Stimulated activated effector memory CD8-positive, alpha-beta T cell treated with anti-CD3 and anti-CD28 coated beads, Interleukin-12 subunit alpha, Interleukin-12 subunit beta, amount 100 ng/mL, for 72 hours (primary cell): ENCODE data around the gene CD200.
"Not testable (repeated sequence)": the region's sequence is repeated elsewhere in the genome, so short reads cannot be mapped to it uniquely, and the experiment has no call there.

ENCODE experiments used
- ATAC-seq: fragments of 150-1000 bp; cut with Tn5 transposase; 2 replicates; pipeline ENCODE4 v1.10.0; 2021
- DNase-seq, 2 donors: peaks; one replicate each; pipeline ENCODE4 v3.0.0; 2021 to 2022; ENCODE audit warnings: low spot score in 2 of 2
- H3K27ac Mint-ChIP-seq: one replicate; pipeline ENCODE4 v1.8.0; 2022; ENCODE audit warnings: mild to moderate bottlenecking, mixed read lengths
- H3K36me3 Mint-ChIP-seq: one replicate; pipeline ENCODE4 v1.8.0; 2022; ENCODE audit warnings: mild to moderate bottlenecking, mixed read lengths
- H3K4me1 Mint-ChIP-seq: one replicate; pipeline ENCODE4 v1.8.0; 2022; ENCODE audit warnings: mixed read lengths
- H3K4me3 Mint-ChIP-seq: one replicate; pipeline ENCODE4 v1.8.0; 2022; ENCODE audit warnings: mild to moderate bottlenecking, mixed read lengths
- H3K9me3 Mint-ChIP-seq: one replicate; pipeline ENCODE4 v1.8.0; 2022; ENCODE audit warnings: mixed read lengths

Gene CD200

DNA sequence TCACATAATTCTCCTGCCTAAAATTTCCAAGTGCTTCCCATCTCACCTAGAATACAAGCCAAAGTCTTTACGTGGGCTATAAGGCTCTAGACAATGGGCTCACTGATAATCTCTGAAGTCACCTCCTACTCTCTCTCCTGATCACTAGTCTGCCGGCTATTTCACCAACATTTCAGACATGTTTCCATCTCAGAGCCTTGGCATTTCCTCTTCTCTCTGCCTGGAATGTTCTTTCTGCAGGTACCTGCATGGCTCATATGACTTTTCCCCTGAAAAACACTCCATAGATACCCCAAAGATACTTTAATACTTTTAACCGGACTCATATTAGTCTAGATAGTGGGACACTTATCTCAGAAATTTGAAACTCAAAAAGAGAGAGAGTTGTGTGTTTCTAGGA is 32.7 kb downstream of the CD200 start:
- Mint-ChIP-seq H3K4me1 (peaks cover 11% of the 10 kb centered on the region), H3K4me3 (no peak overlapping the region), H3K9me3 (no peaks in the 10 kb centered on the region), H3K36me3 (no peaks in the 10 kb centered on the region), H3K27ac (no peak overlapping the region)
- ATAC-seq (no peak), DNase-seq (no peak)

- no peak overlapping the region for H3K27ac Mint-ChIP-seq
- ATAC-seq, result no peak
- DNase-seq, result no peak
- H3K4me1 Mint-ChIP-seq, result peaks cover 11% of the 10 kb centered on the region
- no peak overlapping the region for H3K4me3 Mint-ChIP-seq
- no peaks in the 10 kb centered on the region for H3K9me3 Mint-ChIP-seq
- H3K36me3 Mint-ChIP-seq, result no peaks in the 10 kb centered on the region
Observed at GRCh38 chr3:112366522-112366921, 33.6 kb downstream of the CD200 start.

- DNase-seq (no peak), ATAC-seq (no peak)
- no peak overlapping the region for H3K27ac Mint-ChIP-seq
- H3K9me3 Mint-ChIP-seq, result no peaks in the 10 kb centered on the region
- H3K4me3 Mint-ChIP-seq, result no peak overlapping the region
- H3K36me3 Mint-ChIP-seq, result no peaks in the 10 kb centered on the region
- H3K4me1 Mint-ChIP-seq, result no peaks in the 10 kb centered on the region
Observed at GRCh38 chr3:112371569-112371968, 38.6 kb downstream of the CD200 start.

- Mint-ChIP-seq H3K36me3 (no peaks in the 10 kb centered on the region), H3K4me1 (no peaks in the 10 kb centered on the region), H3K27ac (no peak overlapping the region), H3K9me3 (no peaks in the 10 kb centered on the region), H3K4me3 (no peak overlapping the region)
- DNase-seq, result no peak
- no peak for ATAC-seq
Observed at GRCh38 chr3:112372396-112372795, 39.4 kb downstream of the CD200 start.

DNA sequence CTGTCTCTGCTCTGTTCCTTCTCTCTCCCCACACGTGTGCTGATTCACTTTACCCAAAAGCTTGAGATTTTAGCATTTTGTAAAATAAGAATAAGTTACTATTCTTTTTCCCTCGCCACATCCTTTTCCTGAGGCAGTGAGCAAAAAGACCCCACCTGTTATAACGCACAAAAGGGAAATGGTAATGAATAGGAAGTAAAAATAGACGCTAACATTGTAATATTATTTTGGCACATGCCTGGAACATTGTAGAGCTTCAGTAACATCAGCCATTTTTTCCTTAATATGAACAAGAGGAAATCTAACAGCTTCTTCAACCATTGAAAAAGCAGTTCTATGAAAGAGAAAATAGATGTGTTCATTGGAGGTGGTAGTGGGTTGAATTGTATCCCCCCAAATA is 40.5 kb downstream of the CD200 start:
- no peak overlapping the region for H3K4me3 Mint-ChIP-seq
- H3K27ac Mint-ChIP-seq, result no peak overlapping the region
- no peaks in the 10 kb centered on the region for H3K36me3 Mint-ChIP-seq

DNA sequence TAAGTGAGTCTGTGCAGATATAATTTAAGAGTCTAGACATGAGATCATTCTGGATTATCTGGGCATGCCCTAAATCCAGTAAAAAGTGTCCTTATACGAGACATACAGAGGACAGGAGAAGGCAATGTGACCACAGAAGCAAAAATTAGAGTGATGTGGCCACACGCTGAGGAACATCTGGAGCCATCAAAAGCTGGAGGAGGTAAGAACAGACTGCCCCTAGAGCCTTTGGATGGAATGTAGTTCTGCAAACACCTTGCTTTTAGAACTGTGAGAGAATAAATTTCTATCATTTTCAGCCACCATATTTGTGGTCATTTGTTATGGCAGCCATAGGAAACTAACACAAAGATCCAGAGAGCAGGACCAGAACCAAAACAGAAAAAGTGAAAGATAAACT is 41.0 kb downstream of the CD200 start:
- Mint-ChIP-seq H3K27ac (no peak overlapping the region), H3K9me3 (no peaks in the 10 kb centered on the region), H3K4me3 (no peak overlapping the region), H3K36me3 (no peaks in the 10 kb centered on the region), H3K4me1 (no peaks in the 10 kb centered on the region)
- ATAC-seq (no peak), DNase-seq (no peak)

More for the DNA sequence above, 40.5 kb downstream of the CD200 start:
- ATAC-seq, result no peak
- no peaks in the 10 kb centered on the region for H3K9me3 Mint-ChIP-seq
- H3K4me1 Mint-ChIP-seq, result no peaks in the 10 kb centered on the region
- DNase-seq, result no peak

DNA sequence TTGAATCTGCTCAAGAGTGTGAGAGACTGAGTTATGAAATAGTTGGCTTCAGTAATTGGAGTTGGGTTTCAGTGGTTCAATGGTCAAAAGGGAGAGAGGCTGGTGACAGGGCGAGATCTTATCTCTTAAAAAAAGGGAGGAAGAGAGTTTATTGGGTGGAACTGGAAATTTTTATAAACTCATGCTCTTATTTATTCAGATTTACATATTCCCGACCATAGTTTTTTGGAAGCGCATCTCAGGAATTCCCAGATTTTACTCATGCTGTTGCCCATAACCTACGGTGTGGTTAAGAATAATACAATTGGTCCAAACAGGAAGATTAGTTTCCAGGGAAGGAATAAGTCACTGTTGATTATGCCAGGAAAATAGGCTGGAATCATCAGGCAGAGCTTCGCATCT is 41.4 kb downstream of the CD200 start:
- no peaks in the 10 kb centered on the region for H3K36me3 Mint-ChIP-seq

GRCh38 chr3:112375117-112375516 is 42.2 kb downstream of the CD200 start:
- Mint-ChIP-seq H3K36me3 (no peaks in the 10 kb centered on the region), H3K9me3 (no peaks in the 10 kb centered on the region), H3K4me1 (no peaks in the 10 kb centered on the region), H3K27ac (no peak overlapping the region), H3K4me3 (no peak overlapping the region)
- no peak for DNase-seq
- no peak for ATAC-seq

More for the DNA sequence above, 41.4 kb downstream of the CD200 start:
- Mint-ChIP-seq H3K4me1 (no peaks in the 10 kb centered on the region), H3K9me3 (no peaks in the 10 kb centered on the region), H3K27ac (no peak overlapping the region), H3K4me3 (no peak overlapping the region)
- DNase-seq (no peak), ATAC-seq (no peak)

DNA sequence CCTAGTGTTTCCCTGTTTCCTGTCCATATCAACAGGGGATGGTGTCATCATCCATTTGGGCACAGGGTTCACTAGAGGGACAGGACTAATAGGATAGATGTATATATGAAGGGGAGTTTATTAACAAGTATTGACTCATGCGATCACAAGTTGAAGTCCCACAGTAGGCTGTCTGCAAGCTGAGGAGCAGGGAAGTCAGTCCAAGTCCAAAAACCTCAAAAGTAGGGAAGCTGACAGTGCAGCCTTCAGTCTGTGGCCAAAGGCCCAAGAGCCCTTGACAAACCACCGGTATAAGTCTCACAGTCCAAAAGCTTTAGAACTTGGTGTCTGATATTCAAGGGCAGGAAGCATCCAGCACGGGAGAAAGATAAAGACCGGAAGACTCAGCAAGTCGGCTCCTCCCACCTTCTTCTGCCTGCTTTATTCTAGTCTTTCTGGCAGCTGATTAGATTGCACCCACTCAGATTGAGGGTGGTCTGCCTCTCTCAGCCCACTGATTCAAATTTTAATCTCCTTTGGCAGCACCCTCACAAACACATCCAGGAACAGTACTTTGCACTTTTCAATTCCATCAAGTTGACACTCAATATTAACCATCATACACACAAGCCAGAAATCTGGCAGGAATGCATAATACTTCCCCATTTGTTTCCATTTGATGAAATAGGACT is 43.4 kb downstream of the CD200 start:
- DNase-seq (no peak), ATAC-seq (no peak)
- H3K36me3 Mint-ChIP-seq, result no peaks in the 10 kb centered on the region
- H3K4me1 Mint-ChIP-seq, result no peaks in the 10 kb centered on the region
- no peak overlapping the region for H3K4me3 Mint-ChIP-seq
- H3K9me3 Mint-ChIP-seq, result no peaks in the 10 kb centered on the region
- no peak overlapping the region for H3K27ac Mint-ChIP-seq

GRCh38 chr3:112376992-112377391 is 44.0 kb downstream of the CD200 start:
- H3K36me3 Mint-ChIP-seq, result no peaks in the 10 kb centered on the region
- ATAC-seq, result no peak

DNA sequence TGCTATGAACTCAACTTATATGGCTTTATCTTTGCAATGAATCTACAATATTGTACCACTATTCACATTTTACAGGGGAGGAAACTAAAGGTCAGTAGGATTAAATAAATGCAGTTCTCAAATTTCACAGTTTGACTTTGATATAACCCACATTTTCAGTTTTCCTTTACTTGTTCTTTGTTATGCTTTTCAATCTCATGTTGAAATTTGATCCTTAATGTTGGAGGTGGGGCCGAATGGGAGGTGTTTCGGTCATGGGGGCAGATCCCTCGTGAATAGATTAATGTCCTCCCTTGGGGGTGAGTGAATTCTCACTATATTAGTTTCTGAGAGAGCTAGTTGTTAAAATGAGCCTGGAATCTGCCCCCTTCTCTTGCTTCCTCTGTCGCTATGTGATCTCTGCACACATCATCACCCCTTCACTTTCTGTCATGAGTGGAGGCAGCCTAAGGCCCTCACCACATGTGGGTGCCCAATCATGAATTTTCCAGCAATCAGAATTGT is 44.7 kb downstream of the CD200 start:
- Mint-ChIP-seq H3K9me3 (no peaks in the 10 kb centered on the region), H3K36me3 (no peaks in the 10 kb centered on the region), H3K4me3 (no peak overlapping the region), H3K4me1 (no peaks in the 10 kb centered on the region), H3K27ac (no peak overlapping the region)
- DNase-seq (no peak), ATAC-seq (no peak)

More at GRCh38 chr3:112376992-112377391, 44.0 kb downstream of the CD200 start:
- Mint-ChIP-seq H3K4me1 (no peaks in the 10 kb centered on the region), H3K4me3 (no peak overlapping the region), H3K27ac (no peak overlapping the region), H3K9me3 (no peaks in the 10 kb centered on the region)
- DNase-seq, result no peak

DNA sequence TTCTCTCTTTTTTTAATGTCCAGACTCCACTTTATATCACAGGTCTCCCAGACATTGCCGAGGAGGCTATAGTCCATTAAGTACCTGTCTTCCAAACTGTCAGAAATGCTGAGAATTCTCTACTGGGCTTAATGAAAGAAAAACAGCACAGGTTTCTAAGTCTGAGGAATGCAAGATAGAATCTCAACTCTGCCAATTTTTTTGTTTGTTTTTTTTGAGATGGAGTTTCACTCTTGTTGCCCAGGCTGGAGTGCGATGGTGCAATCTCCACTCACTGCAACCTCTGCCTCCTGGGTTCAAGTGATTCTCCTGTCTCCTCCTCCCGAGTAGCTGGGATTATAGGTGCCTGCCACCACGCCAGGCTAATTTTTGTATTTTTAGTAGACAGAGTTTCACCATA is 45.4 kb downstream of the CD200 start:
- H3K9me3 Mint-ChIP-seq, H3K4me1 Mint-ChIP-seq, H3K36me3 Mint-ChIP-seq, DNase-seq, H3K4me3 Mint-ChIP-seq, H3K27ac Mint-ChIP-seq, ATAC-seq: not testable (repeated sequence)

GRCh38 chr3:112379020-112379690 is 46.2 kb downstream of the CD200 start:
- Mint-ChIP-seq H3K4me1 (no peaks in the 10 kb centered on the region), H3K27ac (no peak overlapping the region), H3K36me3 (no peaks in the 10 kb centered on the region), H3K9me3 (no peaks in the 10 kb centered on the region), H3K4me3 (no peak overlapping the region)
- DNase-seq (no peak), ATAC-seq (no peak)

DNA sequence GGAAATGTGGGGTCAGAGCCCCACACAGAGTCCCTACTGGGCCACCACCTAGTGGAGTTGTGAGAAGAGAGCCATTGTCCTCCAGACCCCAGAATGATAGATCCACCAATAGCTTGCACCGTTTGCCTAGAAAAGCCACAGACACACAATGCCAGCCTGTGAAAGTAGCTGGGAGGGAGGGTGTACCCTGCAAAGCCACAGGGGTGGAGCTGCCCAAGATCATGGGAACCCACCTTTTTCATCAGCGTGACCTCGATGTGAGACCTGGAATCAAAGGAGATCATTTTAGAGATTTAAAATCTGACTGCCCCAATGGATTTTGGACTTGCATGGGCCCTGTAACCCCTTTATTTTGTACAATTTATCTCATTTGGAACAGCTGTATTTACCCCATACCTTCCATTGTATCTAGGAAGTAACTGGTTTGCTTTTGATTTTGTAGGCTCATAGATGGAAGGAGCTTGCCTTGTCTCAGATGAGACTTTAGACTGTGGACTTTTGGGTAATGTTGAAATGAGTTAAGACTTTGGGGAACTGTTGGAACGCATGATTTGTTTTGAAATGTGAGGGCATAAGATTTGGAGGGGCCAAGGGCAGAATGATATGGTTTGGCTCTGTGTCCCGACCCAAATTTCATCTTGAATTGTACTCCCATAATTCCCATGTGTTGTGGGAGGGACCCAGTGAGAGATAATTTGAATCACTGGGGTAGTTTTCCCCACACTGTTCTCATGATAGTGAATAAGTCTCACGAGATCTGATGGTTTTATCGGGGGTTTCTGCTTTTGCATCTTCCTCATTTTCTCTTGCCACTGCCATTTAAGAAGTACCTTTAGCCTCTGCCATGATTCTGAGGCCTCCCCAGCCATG is 49.0 kb downstream of the CD200 start:
- ATAC-seq (no peak), DNase-seq (no peak)
- H3K4me3 Mint-ChIP-seq, result no peak overlapping the region
- no peaks in the 10 kb centered on the region for H3K9me3 Mint-ChIP-seq
- H3K27ac Mint-ChIP-seq, result no peak overlapping the region
- no peaks in the 10 kb centered on the region for H3K36me3 Mint-ChIP-seq
- H3K4me1 Mint-ChIP-seq, result peaks cover 14% of the 10 kb centered on the region

- H3K36me3 Mint-ChIP-seq, result no peaks in the 10 kb centered on the region
Observed at GRCh38 chr3:112382543-112383160, 49.7 kb downstream of the CD200 start.

More at GRCh38 chr3:112382543-112383160, 49.7 kb downstream of the CD200 start:
- DNase-seq (no peak), ATAC-seq (no peak)
- Mint-ChIP-seq H3K9me3 (no peaks in the 10 kb centered on the region), H3K4me3 (no peak overlapping the region), H3K4me1 (peaks cover 14% of the 10 kb centered on the region), H3K27ac (no peak overlapping the region)
